Measurements from ENCODE around the gene ATP8B3.

GRCh38 chr19:1763648-1764639 is 48.1 kb downstream of the ATP8B3 start:
- no peak for TF ChIP-seq CTCF (IDR thresholded peaks at IDR 0.05)
- no peak for TF ChIP-seq POLR2A (IDR thresholded peaks at IDR 0.05)

All from testis (tissue), 2 donors.